Measurements from ENCODE around the gene RNU7-1. TPM values are rescaled to one million over a fixed set of nuclear protein-coding genes. Genes with fewer than 3 reads are reported as not detected.

Gene RNU7-1
- total and polyA plus RNA-seq, 10 of the 15 experiments (the other 5 are each of a cell fraction or from before 2014, with no cell fraction given), result not detected

- TF ChIP-seq EP300 (IDR thresholded peaks at IDR 0.05; ENCODE audit: borderline replicate concordance in 1 of 2, control insufficient read depth in 1 of 2, low read depth in 2 of 2, low read length in 2 of 2), result no peak
- TF ChIP-seq YY1 (IDR thresholded peaks at IDR 0.05; ENCODE audit: low read depth, low read length), result 0 out of 2 replicates have a peak, but pooled peaks have one; percentile 53
- peak; percentile 52 for TF ChIP-seq PBX3 (IDR thresholded peaks at IDR 0.05; ENCODE audit: insufficient replicate concordance, low read depth, low read length)
- peak; percentile 40 for TF ChIP-seq NKRF (conservative IDR thresholded peaks at IDR 0.05)
- no peak for TF ChIP-seq FOXM1 (IDR thresholded peaks at IDR 0.05; ENCODE audit: low read depth, low read length)
- no peak for TF ChIP-seq STAT3 (IDR thresholded peaks at IDR 0.05; ENCODE audit: low read depth, low read length)
- TF ChIP-seq HDAC6 (IDR thresholded peaks at IDR 0.05; ENCODE audit: unreplicated experiment), result no peak
- TF ChIP-seq, protein P1, sequence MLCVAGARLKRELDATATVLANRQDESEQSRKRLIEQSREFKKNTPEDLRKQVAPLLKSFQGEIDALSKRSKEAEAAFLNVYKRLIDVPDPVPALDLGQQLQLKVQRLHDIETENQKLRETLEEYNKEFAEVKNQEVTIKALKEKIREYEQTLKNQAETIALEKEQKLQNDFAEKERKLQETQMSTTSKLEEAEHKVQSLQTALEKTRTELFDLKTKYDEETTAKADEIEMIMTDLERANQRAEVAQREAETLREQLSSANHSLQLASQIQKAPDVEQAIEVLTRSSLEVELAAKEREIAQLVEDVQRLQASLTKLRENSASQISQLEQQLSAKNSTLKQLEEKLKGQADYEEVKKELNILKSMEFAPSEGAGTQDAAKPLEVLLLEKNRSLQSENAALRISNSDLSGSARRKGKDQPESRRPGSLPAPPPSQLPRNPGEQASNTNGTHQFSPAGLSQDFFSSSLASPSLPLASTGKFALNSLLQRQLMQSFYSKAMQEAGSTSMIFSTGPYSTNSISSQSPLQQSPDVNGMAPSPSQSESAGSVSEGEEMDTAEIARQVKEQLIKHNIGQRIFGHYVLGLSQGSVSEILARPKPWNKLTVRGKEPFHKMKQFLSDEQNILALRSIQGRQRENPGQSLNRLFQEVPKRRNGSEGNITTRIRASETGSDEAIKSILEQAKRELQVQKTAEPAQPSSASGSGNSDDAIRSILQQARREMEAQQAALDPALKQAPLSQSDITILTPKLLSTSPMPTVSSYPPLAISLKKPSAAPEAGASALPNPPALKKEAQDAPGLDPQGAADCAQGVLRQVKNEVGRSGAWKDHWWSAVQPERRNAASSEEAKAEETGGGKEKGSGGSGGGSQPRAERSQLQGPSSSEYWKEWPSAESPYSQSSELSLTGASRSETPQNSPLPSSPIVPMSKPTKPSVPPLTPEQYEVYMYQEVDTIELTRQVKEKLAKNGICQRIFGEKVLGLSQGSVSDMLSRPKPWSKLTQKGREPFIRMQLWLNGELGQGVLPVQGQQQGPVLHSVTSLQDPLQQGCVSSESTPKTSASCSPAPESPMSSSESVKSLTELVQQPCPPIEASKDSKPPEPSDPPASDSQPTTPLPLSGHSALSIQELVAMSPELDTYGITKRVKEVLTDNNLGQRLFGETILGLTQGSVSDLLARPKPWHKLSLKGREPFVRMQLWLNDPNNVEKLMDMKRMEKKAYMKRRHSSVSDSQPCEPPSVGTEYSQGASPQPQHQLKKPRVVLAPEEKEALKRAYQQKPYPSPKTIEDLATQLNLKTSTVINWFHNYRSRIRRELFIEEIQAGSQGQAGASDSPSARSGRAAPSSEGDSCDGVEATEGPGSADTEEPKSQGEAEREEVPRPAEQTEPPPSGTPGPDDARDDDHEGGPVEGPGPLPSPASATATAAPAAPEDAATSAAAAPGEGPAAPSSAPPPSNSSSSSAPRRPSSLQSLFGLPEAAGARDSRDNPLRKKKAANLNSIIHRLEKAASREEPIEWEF (IDR thresholded peaks at IDR 0.05; ENCODE audit: insufficient replicate concordance, low read depth, low read length), result no peak
- TF ChIP-seq ZNF217 (IDR thresholded peaks at IDR 0.05), result no peak
- TF ChIP-seq MXI1 (IDR thresholded peaks at IDR 0.05; ENCODE audit: low read depth, low read length), result peak; percentile 36; the same call in 1 of the 2 replicates
- TF ChIP-seq POU2F2 (IDR thresholded peaks at IDR 0.05; ENCODE audit: borderline replicate concordance, low read depth, low read length), result peak; percentile 3; the same call in 1 of the 3 replicates
- 0 out of 2 replicates have a peak, but pooled peaks have one; percentile 41 for TF ChIP-seq ZNF207 (IDR thresholded peaks at IDR 0.05; ENCODE audit: borderline replicate concordance)
- TF ChIP-seq, protein P2, sequence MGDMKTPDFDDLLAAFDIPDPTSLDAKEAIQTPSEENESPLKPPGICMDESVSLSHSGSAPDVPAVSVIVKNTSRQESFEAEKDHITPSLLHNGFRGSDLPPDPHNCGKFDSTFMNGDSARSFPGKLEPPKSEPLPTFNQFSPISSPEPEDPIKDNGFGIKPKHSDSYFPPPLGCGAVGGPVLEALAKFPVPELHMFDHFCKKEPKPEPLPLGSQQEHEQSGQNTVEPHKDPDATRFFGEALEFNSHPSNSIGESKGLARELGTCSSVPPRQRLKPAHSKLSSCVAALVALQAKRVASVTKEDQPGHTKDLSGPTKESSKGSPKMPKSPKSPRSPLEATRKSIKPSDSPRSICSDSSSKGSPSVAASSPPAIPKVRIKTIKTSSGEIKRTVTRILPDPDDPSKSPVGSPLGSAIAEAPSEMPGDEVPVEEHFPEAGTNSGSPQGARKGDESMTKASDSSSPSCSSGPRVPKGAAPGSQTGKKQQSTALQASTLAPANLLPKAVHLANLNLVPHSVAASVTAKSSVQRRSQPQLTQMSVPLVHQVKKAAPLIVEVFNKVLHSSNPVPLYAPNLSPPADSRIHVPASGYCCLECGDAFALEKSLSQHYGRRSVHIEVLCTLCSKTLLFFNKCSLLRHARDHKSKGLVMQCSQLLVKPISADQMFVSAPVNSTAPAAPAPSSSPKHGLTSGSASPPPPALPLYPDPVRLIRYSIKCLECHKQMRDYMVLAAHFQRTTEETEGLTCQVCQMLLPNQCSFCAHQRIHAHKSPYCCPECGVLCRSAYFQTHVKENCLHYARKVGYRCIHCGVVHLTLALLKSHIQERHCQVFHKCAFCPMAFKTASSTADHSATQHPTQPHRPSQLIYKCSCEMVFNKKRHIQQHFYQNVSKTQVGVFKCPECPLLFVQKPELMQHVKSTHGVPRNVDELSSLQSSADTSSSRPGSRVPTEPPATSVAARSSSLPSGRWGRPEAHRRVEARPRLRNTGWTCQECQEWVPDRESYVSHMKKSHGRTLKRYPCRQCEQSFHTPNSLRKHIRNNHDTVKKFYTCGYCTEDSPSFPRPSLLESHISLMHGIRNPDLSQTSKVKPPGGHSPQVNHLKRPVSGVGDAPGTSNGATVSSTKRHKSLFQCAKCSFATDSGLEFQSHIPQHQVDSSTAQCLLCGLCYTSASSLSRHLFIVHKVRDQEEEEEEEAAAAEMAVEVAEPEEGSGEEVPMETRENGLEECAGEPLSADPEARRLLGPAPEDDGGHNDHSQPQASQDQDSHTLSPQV (IDR thresholded peaks at IDR 0.05), result no peak
- peak; percentile 64 for TF ChIP-seq NBN (IDR thresholded peaks at IDR 0.05)
- TF ChIP-seq LARP7 (IDR thresholded peaks at IDR 0.05), result peak; percentile 37; the same call in 1 of the 2 replicates
- TF ChIP-seq CHD2 (IDR thresholded peaks at IDR 0.05; ENCODE audit: borderline replicate concordance, low read depth, low read length), result no peak
Observed at GRCh38 chr12:6944381-6945186, 968 bp downstream of the RNU7-1 start (continued).

All from GM12878 (cell line).